Mesenchymal stem cell (in vitro differentiated cells and primary cell): ENCODE results near the gene CARD11.

Experiments
- DNase-seq: peaks from one replicate; pipeline ENCODE4 v3.0.0-alpha.2; 2013
- H2AFZ ChIP-seq: one replicate; pipeline ENCODE4 v1.6.1; 2013; ENCODE audit warnings: low read depth, mild to moderate bottlenecking, control low read depth, inconsistent platforms, low read length, moderate library complexity
- H2AK5ac ChIP-seq: 2 replicates; pipeline ENCODE4 v1.6.1; 2013; ENCODE audit warnings: low read length, moderate library complexity, mild to moderate bottlenecking, inconsistent platforms; ENCODE audit not compliant: severe bottlenecking
- H2BK120ac ChIP-seq: one replicate; pipeline ENCODE4 v1.6.1; 2013; ENCODE audit warnings: low read depth, mild to moderate bottlenecking, inconsistent platforms, low read length, moderate library complexity
- H2BK12ac ChIP-seq, 2 experiments: one replicate each; pipeline ENCODE4 v1.6.1; 2013; ENCODE audit warnings: inconsistent platforms in 2 of 2, low read length in 2 of 2, mild to moderate bottlenecking in 2 of 2, moderate library complexity in 2 of 2, control low read depth in 1 of 2
- H2BK15ac ChIP-seq: one replicate; pipeline ENCODE4 v1.6.1; 2013; ENCODE audit warnings: mild to moderate bottlenecking, low read depth, inconsistent platforms; ENCODE audit not compliant: poor library complexity, severe bottlenecking
- H2BK5ac ChIP-seq: 2 replicates; pipeline ENCODE4 v1.6.1; 2013; ENCODE audit warnings: low read depth, mild to moderate bottlenecking, low read length, control low read depth, inconsistent platforms; ENCODE audit not compliant: poor library complexity, severe bottlenecking
- H3K14ac ChIP-seq, 2 experiments: one replicate each; pipeline ENCODE4 v1.6.1; 2013; ENCODE audit warnings: inconsistent platforms in 2 of 2, low read length in 2 of 2, control low read depth in 1 of 2, mild to moderate bottlenecking in 1 of 2, moderate library complexity in 1 of 2
- H3K18ac ChIP-seq, 2 experiments: one replicate each; pipeline ENCODE4 v1.6.1; 2013; ENCODE audit warnings: inconsistent platforms in 2 of 2, low read length in 2 of 2, control low read depth in 1 of 2, low read depth in 1 of 2, mild to moderate bottlenecking in 1 of 2
- H3K23ac ChIP-seq, 2 experiments: one replicate each; pipeline ENCODE4 v1.6.1; 2013; ENCODE audit warnings: inconsistent platforms in 2 of 2, low read length in 2 of 2, mild to moderate bottlenecking in 2 of 2, moderate library complexity in 2 of 2, control low read depth in 1 of 2
- H3K27ac ChIP-seq: 2 replicates; pipeline ENCODE4 v1.5.1; 2013; ENCODE audit warnings: mild to moderate bottlenecking, moderate library complexity, low read length, control low read depth, inconsistent platforms; ENCODE audit not compliant: poor library complexity, severe bottlenecking
- H3K27me3 ChIP-seq, 2 experiments: 2 replicates each; pipeline versions ENCODE4 v1.6.1 to v1.7.0; 2013; ENCODE audit warnings: low read length in 2 of 2, mild to moderate bottlenecking in 2 of 2, moderate library complexity in 2 of 2, control low read depth in 1 of 2, inconsistent platforms in 1 of 2; ENCODE audit not compliant: control insufficient read depth in 1 of 2, insufficient read depth in 1 of 2
- H3K36me3 ChIP-seq, 2 experiments: 2 replicates each; pipeline versions ENCODE4 v1.6.1 to v1.7.0; 2013; ENCODE audit warnings: low read length in 2 of 2, control low read depth in 1 of 2, inconsistent platforms in 1 of 2, low read depth in 1 of 2, mild to moderate bottlenecking in 1 of 2; ENCODE audit not compliant: insufficient read depth in 2 of 2, control insufficient read depth in 1 of 2
- H3K4ac ChIP-seq, 2 experiments: one replicate each; pipeline ENCODE4 v1.6.1; 2013; ENCODE audit warnings: inconsistent platforms in 2 of 2, low read length in 2 of 2, mild to moderate bottlenecking in 2 of 2, moderate library complexity in 2 of 2, control low read depth in 1 of 2, low read depth in 1 of 2
- H3K4me1 ChIP-seq: 2 replicates; pipeline ENCODE4 v1.6.1; 2013; ENCODE audit warnings: low read depth, low read length, control low read depth; ENCODE audit not compliant: control insufficient read depth, insufficient read depth
- H3K4me2 ChIP-seq: 2 replicates; pipeline ENCODE4 v1.6.1; 2013; ENCODE audit warnings: low read length, mild to moderate bottlenecking, inconsistent platforms; ENCODE audit not compliant: poor library complexity, severe bottlenecking
- H3K4me3 ChIP-seq, 2 experiments: 2 replicates each; pipeline versions ENCODE4 v1.5.1 to v1.7.0; 2013; ENCODE audit warnings: low read length in 2 of 2, mild to moderate bottlenecking in 2 of 2, control low read depth in 1 of 2, low read depth in 1 of 2; ENCODE audit not compliant: insufficient read depth in 1 of 2
- H3K79me1 ChIP-seq: replicated peaks from 2 replicates; pipeline ENCODE4 v1.6.1; 2013; ENCODE audit warnings: mild to moderate bottlenecking, control low read depth, low read length, inconsistent platforms; ENCODE audit not compliant: poor library complexity, severe bottlenecking
- H3K9ac ChIP-seq: 2 replicates; pipeline ENCODE4 v1.7.0; 2013; ENCODE audit warnings: mild to moderate bottlenecking, low read length, moderate library complexity
- H3K9me3 ChIP-seq: 2 replicates; pipeline ENCODE4 v1.7.0; 2013; ENCODE audit warnings: mild to moderate bottlenecking, low read length; ENCODE audit not compliant: control insufficient read depth
- H4K8ac ChIP-seq: one replicate; pipeline ENCODE4 v1.6.1; 2013; ENCODE audit warnings: inconsistent platforms, mild to moderate bottlenecking, low read length, moderate library complexity
- H4K91ac ChIP-seq: one replicate; pipeline ENCODE4 v1.6.1; 2013; ENCODE audit warnings: mild to moderate bottlenecking, low read length, inconsistent platforms
- WGBS: methylation state at CpG from one replicate; pipeline ENCODE4 v1.1.7; 2013; ENCODE audit warnings: mixed read lengths; 5-methylcytosine and 5-hydroxymethylcytosine counted together

The CARD11 gene

DNA sequence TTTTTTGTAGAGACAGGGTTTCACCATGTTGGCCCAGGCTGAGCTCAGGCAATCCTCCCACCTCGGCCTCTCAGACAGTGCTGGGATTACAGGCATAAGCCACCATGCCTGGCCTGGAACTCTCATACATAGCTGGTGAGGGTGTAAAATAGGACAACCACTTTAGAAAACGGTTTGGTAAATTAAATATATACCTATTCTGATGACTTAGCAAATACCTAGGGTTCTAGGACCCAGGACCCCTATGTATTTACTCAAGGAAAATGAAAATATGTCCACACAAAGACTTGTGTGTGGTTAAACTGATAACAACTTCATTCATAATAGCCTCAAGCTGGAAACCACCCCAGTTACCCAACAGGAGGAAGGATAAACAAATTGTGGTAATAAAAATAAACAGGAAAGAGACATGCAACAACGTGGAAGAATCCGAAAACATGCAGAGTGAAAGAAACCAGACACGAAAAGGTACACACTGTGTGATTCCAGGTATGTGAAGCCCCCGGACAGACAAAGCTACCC lies 52.7 kb downstream of the CARD11 start:
- Histone ChIP-seq H3K23ac (no peak overlapping the region), H3K27me3 (no peaks in the 10 kb centered on the region), H3K9ac (no peak overlapping the region), H3K36me3 (no peaks in the 10 kb centered on the region), H3K4me3 (no peak overlapping the region), H3K4ac (no peak overlapping the region), H3K27ac (no peak overlapping the region), H4K8ac (no peak overlapping the region), H3K79me1 (no peaks in the 10 kb centered on the region), H2BK15ac (no peak overlapping the region), H2BK120ac (no peak overlapping the region), H2BK12ac (no peak overlapping the region), H3K18ac (no peak overlapping the region), H3K4me1 (no peaks in the 10 kb centered on the region), H3K9me3 (peaks cover 9% of the 10 kb centered on the region), H3K14ac (no peak overlapping the region), H2AFZ (no peak overlapping the region), H2BK5ac (no peak overlapping the region), H4K91ac (no peak overlapping the region), H3K4me2 (no peak overlapping the region), H2AK5ac (no peak overlapping the region)
- peak; percentile 46 for DNase-seq
- WGBS, result 65% methylated on average over 5 of the region's 6 CpGs

DNA sequence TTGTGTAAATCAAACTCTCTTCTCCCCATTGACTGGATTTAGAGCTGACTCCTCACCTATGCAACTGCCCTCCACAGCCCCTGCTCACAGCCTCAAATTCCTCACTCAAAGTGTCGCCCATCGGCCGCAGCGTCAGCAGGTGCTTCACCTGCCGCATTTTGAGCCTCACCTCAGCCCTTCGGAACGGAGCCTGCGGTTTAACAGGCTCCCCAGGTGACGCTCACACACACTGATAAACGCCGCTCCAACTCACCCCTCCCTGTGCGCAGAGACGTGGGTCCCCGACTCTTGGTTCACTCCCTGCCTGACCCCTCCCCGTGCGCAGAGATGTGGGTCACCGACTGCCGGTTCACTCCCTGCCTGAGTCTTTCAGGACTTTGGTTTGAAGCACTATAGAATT lies 57.1 kb downstream of the CARD11 start:
- Histone ChIP-seq H3K36me3 (no peaks in the 10 kb centered on the region), H3K18ac (no peak overlapping the region)

DNA sequence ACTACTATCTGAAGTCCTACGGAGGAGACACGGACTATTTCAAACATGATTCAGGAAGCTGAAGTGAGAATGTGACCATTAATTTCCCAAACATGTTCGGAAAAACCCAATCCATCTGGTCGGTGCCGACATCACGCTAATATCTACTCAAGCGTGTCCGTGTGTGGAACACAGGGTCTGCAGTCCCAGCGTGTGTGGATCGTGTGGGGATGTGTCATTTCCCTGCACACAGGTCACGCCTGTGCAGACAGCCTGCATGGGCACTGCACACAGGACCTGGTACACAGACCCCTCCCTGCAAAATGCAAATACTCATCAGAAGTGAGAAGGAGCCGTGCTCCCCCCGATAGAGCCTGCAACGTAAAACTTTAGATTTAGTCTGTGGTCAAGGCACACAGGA lies 57.8 kb downstream of the CARD11 start:
- Histone ChIP-seq H4K8ac (no peak overlapping the region), H3K27ac (no peak overlapping the region), H3K9ac (no peak overlapping the region), H2BK12ac (no peak overlapping the region), H4K91ac (no peak overlapping the region), H3K9me3 (no peaks in the 10 kb centered on the region), H3K4me3 (no peak overlapping the region), H3K14ac (no peak overlapping the region), H3K36me3 (no peaks in the 10 kb centered on the region), H2AK5ac (no peak overlapping the region), H3K4me2 (no peak overlapping the region), H2BK120ac (no peak overlapping the region), H3K4ac (no peak overlapping the region), H3K23ac (no peak overlapping the region), H3K18ac (no peak overlapping the region), H3K27me3 (peaks cover 0 to 13% of the 10 kb centered on the region in 2 experiments), H3K79me1 (no peaks in the 10 kb centered on the region), H3K4me1 (no peaks in the 10 kb centered on the region), H2BK5ac (no peak overlapping the region), H2AFZ (no peak overlapping the region), H2BK15ac (no peak overlapping the region)
- no peak for DNase-seq
- WGBS, result 94% methylated on average over 14 of the region's 14 CpGs

More for the DNA sequence above, 57.1 kb downstream of the CARD11 start:
- Histone ChIP-seq H4K91ac (no peak overlapping the region), H3K23ac (no peak overlapping the region), H3K4me2 (no peak overlapping the region), H2BK120ac (no peak overlapping the region), H3K27me3 (peaks cover 0 to 7% of the 10 kb centered on the region in 2 experiments), H3K4me1 (no peaks in the 10 kb centered on the region), H3K4me3 (no peak overlapping the region), H3K4ac (no peak overlapping the region), H2BK15ac (no peak overlapping the region), H2AFZ (no peak overlapping the region), H3K79me1 (no peaks in the 10 kb centered on the region), H3K9me3 (peaks cover 6% of the 10 kb centered on the region), H4K8ac (no peak overlapping the region), H2BK12ac (no peak overlapping the region), H2AK5ac (no peak overlapping the region), H3K27ac (no peak overlapping the region), H3K14ac (no peak overlapping the region), H3K9ac (no peak overlapping the region), H2BK5ac (no peak overlapping the region)
- WGBS, result 92% methylated on average over 17 of the region's 18 CpGs
- DNase-seq, result no peak

DNA sequence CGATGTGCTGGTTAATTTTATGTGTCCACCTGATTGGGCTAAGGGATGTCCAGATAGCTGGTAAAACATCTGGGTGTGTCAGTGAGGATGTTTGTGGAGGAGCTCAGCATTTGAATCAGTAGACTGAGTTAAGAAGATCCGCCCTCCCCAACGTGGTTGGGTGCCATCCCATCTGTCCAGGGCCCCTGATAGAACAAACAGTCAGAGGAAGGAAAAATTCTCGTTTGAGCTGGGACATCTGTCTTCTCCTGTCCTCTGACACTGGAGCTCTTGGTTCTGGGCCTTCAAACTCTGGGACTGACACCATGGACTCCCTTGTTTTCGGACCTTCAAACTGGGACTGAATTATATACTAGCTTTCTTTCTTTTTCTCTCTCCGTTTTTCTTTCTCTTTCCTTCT lies 59.6 kb downstream of the CARD11 start:
- H3K4me1 ChIP-seq, result no peaks in the 10 kb centered on the region

More for the DNA sequence above, 59.6 kb downstream of the CARD11 start:
- no peak overlapping the region for H3K4me2 ChIP-seq
- H3K4ac ChIP-seq, result no peak overlapping the region
- H3K27me3 ChIP-seq, result peaks cover 11 to 23% of the 10 kb centered on the region in 2 experiments
- WGBS, result 78% methylated on average over 6 of the region's 6 CpGs
- H2BK5ac ChIP-seq, result no peak overlapping the region
- H3K23ac ChIP-seq, result no peak overlapping the region
- no peak overlapping the region for H4K91ac ChIP-seq
- DNase-seq, result no peak
- no peak overlapping the region for H3K27ac ChIP-seq
- H2BK12ac ChIP-seq, result no peak overlapping the region
- H3K9me3 ChIP-seq, result no peaks in the 10 kb centered on the region
- H3K36me3 ChIP-seq, result no peaks in the 10 kb centered on the region
- no peak overlapping the region for H2BK120ac ChIP-seq
- no peak overlapping the region for H3K4me3 ChIP-seq
- H3K9ac ChIP-seq, result no peak overlapping the region
- H3K14ac ChIP-seq, result no peak overlapping the region
- H4K8ac ChIP-seq, result no peak overlapping the region
- H2AFZ ChIP-seq, result no peak overlapping the region
- no peak overlapping the region for H2AK5ac ChIP-seq
- H2BK15ac ChIP-seq, result no peak overlapping the region
- no peaks in the 10 kb centered on the region for H3K79me1 ChIP-seq
- H3K18ac ChIP-seq, result no peak overlapping the region
